H1 (cell line): Measurements from ENCODE around the gene JOSD1. TPM values are rescaled to one million over a fixed set of nuclear protein-coding genes. Genes with fewer than 3 reads are reported as not detected.

Source experiments
- CTCF ChIA-PET: fragments of 300-600 bp; sonication (Branson Sonifier 250); formaldehyde crosslinking; loops from one replicate; lab custom pipeline; 2021; ENCODE audit not compliant: partially characterized antibody; lab: Charles Lee
- POLR2A ChIA-PET: fragments of 300-600 bp; sonication (Branson Sonifier 250); formaldehyde crosslinking; loops from one replicate; lab custom pipeline; 2021; ENCODE audit warnings: inconsistent platforms; ENCODE audit not compliant: partially characterized antibody; lab: Charles Lee
- DNase-seq, 2 experiments: peaks; one replicate each; pipeline versions ENCODE4 v3.0.0 to v3.0.0-alpha.2; 2010 to 2022; ENCODE audit warnings: low spot score in 2 of 2, low read depth in 1 of 2, mixed read lengths in 1 of 2
- FAIRE-seq: peaks from 2 replicates; lab custom pipeline; 2011; peaks lifted over from hg19 to GRCh38; lab: Jason Lieb, UNC
- H2AFZ ChIP-seq: 2 replicates; pipeline ENCODE4 v1.8.1; 2012; ENCODE audit warnings: low read length, inconsistent platforms
- H2AK5ac ChIP-seq: 2 replicates; pipeline ENCODE4 v1.6.1; 2013; ENCODE audit warnings: low read depth, low read length
- H2BK120ac ChIP-seq: replicated peaks from 2 replicates; pipeline ENCODE3; 2013; ENCODE audit warnings: low read depth, low read length, inconsistent platforms
- H2BK12ac ChIP-seq: 2 replicates; pipeline ENCODE4 v1.6.1; 2013; ENCODE audit warnings: low read depth, low read length
- H2BK15ac ChIP-seq: 2 replicates; pipeline ENCODE4 v1.6.1; 2013; ENCODE audit warnings: low read length
- H2BK20ac ChIP-seq: 2 replicates; pipeline ENCODE4 v1.6.1; 2013; ENCODE audit warnings: low read length
- H2BK5ac ChIP-seq: 2 replicates; pipeline ENCODE4 v1.6.1; 2013; ENCODE audit warnings: low read depth, low read length
- H3K14ac ChIP-seq: 2 replicates; pipeline ENCODE4 v1.6.1; 2013; ENCODE audit warnings: inconsistent platforms; ENCODE audit not compliant: insufficient read length
- H3K18ac ChIP-seq: 2 replicates; pipeline ENCODE4 v1.6.1; 2013; ENCODE audit warnings: low read length; ENCODE audit errors: extremely low read depth
- H3K23ac ChIP-seq: 2 replicates; pipeline ENCODE4 v1.6.1; 2013; ENCODE audit warnings: inconsistent platforms; ENCODE audit not compliant: insufficient read length
- H3K23me2 ChIP-seq: 2 replicates; pipeline ENCODE4 v1.6.1; 2013; ENCODE audit warnings: low read depth, low read length
- H3K27ac ChIP-seq: 2 replicates; pipeline ENCODE4 v1.6.1; 2011; ENCODE audit warnings: low read depth, low read length, inconsistent platforms
- H3K27me3 ChIP-seq, 4 experiments: replicated peaks in 1 of 4; 1 replicate in 1 of 4; 2 replicates in 3 of 4; pipeline versions ENCODE4 v1.6.1 to v1.8.1; 2011 to 2013; ENCODE audit warnings: low read length in 3 of 4, mild to moderate bottlenecking in 3 of 4, inconsistent platforms in 2 of 4, mixed read lengths in 2 of 4, moderate library complexity in 1 of 4; ENCODE audit not compliant: control insufficient read depth in 3 of 4, insufficient read depth in 3 of 4; ENCODE audit errors: extremely low read depth in 1 of 4
- H3K36me3 ChIP-seq, 4 experiments: 2 replicates each; pipeline versions ENCODE4 v1.6.1 to v1.8.1; 2011 to 2013; ENCODE audit warnings: mild to moderate bottlenecking in 4 of 4, low read length in 3 of 4, moderate library complexity in 2 of 4, control low read depth in 1 of 4, inconsistent platforms in 1 of 4; ENCODE audit not compliant: insufficient read depth in 4 of 4, control insufficient read depth in 2 of 4
- H3K4ac ChIP-seq: replicated peaks from 2 replicates; pipeline ENCODE3; 2013; ENCODE audit warnings: low read length, low read depth, mixed read lengths, inconsistent platforms; ENCODE audit not compliant: insufficient read length
- H3K4me1 ChIP-seq, 4 experiments: replicated peaks in 1 of 4; 1 replicate in 1 of 4; 2 replicates in 3 of 4; pipeline versions ENCODE4 v1.6.1 to v1.8.1; 2011 to 2013; ENCODE audit warnings: low read length in 3 of 4, inconsistent platforms in 2 of 4, mixed read lengths in 1 of 4; ENCODE audit not compliant: insufficient read depth in 4 of 4, control insufficient read depth in 3 of 4
- H3K4me2 ChIP-seq, 2 experiments: 2 replicates each; pipeline versions ENCODE4 v1.6.1 to v1.8.1; 2011 to 2013; ENCODE audit warnings: low read depth in 2 of 2, low read length in 2 of 2, control low read depth in 1 of 2, inconsistent platforms in 1 of 2, mild to moderate bottlenecking in 1 of 2; ENCODE audit not compliant: insufficient read depth in 1 of 2
- H3K4me3 ChIP-seq, 4 experiments: fragments of 200-600, 300-600 bp in 1 of 4; sonication (generic), shearing (Covaris generic), sonication (Bioruptor Twin) in 1 of 4; 2 replicates each; pipeline versions ENCODE4 v1.5.1 to v1.8.1; 2011 to 2016; ENCODE audit warnings: low read length in 4 of 4, low read depth in 3 of 4, control low read depth in 2 of 4, inconsistent platforms in 2 of 4, mild to moderate bottlenecking in 2 of 4, mixed read lengths in 1 of 4, moderate library complexity in 1 of 4; ENCODE audit not compliant: insufficient read depth in 2 of 4; ENCODE audit errors: extremely low read depth in 1 of 4
- H3K56ac ChIP-seq: replicated peaks from 2 replicates; pipeline ENCODE3; 2013; ENCODE audit warnings: low read depth, mild to moderate bottlenecking, mixed read lengths, low read length, inconsistent platforms; ENCODE audit not compliant: insufficient read length
- H3K79me1 ChIP-seq: 2 replicates; pipeline ENCODE4 v1.6.1; 2013; ENCODE audit warnings: low read depth, low read length, control low read depth
- H3K79me2 ChIP-seq, 2 experiments: 2 replicates each; pipeline versions ENCODE4 v1.6.1 to v1.8.1; 2012 to 2013; ENCODE audit warnings: low read length in 2 of 2, mild to moderate bottlenecking in 2 of 2, inconsistent platforms in 1 of 2; ENCODE audit not compliant: insufficient read depth in 2 of 2, control insufficient read depth in 1 of 2
- H3K9ac ChIP-seq, 4 experiments: replicated peaks in 1 of 4; 1 replicate in 1 of 4; 2 replicates in 3 of 4; pipeline versions ENCODE4 v1.6.1 to v1.8.1; 2011 to 2013; ENCODE audit warnings: low read depth in 3 of 4, low read length in 3 of 4, control low read depth in 2 of 4, mild to moderate bottlenecking in 2 of 4, moderate library complexity in 2 of 4, inconsistent platforms in 1 of 4; ENCODE audit errors: extremely low read depth in 1 of 4
- H3K9me3 ChIP-seq, 2 experiments: 2 replicates each; pipeline versions ENCODE4 v1.6.1 to v1.8.1; 2012 to 2013; ENCODE audit warnings: mild to moderate bottlenecking in 2 of 2, moderate library complexity in 2 of 2, control low read depth in 1 of 2, inconsistent platforms in 1 of 2, low read depth in 1 of 2, low read length in 1 of 2, mixed read lengths in 1 of 2; ENCODE audit not compliant: insufficient read depth in 2 of 2
- H4K20me1 ChIP-seq, 2 experiments: replicated peaks in 1 of 2; 2 replicates each; pipeline versions ENCODE3 to v1.8.1; 2011 to 2013; ENCODE audit warnings: inconsistent platforms in 2 of 2, low read length in 2 of 2, mild to moderate bottlenecking in 1 of 2; ENCODE audit not compliant: insufficient read depth in 2 of 2, control insufficient read depth in 1 of 2
- H4K5ac ChIP-seq: 2 replicates; pipeline ENCODE4 v1.6.1; 2013; ENCODE audit warnings: low read length, low read depth, mixed read lengths, inconsistent platforms; ENCODE audit not compliant: insufficient read length
- H4K8ac ChIP-seq: 2 replicates; pipeline ENCODE4 v1.8.0; 2013; ENCODE audit warnings: mild to moderate bottlenecking, moderate library complexity, low read length, inconsistent platforms; ENCODE audit not compliant: insufficient read depth; ENCODE audit errors: extremely low read depth
- H4K91ac ChIP-seq: replicated peaks from 2 replicates; pipeline ENCODE3; 2013; ENCODE audit warnings: low read length, mixed read lengths, inconsistent platforms; ENCODE audit not compliant: insufficient read length
- ASH2L ChIP-seq: fragments of 200-600, 300-600 bp; sonication (generic); IDR thresholded peaks from one replicate; pipeline ENCODE4 v1.7.1; 2017; ENCODE audit warnings: low read length
- KDM5A ChIP-seq: fragments of 200-600 bp; IDR thresholded peaks from 2 replicates; pipeline ENCODE4 v1.7.1; 2012; ENCODE audit warnings: mild to moderate bottlenecking, low read length, inconsistent platforms, mixed read lengths
- NRF1 ChIP-seq: IDR thresholded peaks from 2 replicates; pipeline ENCODE4 v1.6.1; 2011; ENCODE audit warnings: mild to moderate bottlenecking, low read depth, low read length, improper control_type of control experiment
- PHF8 ChIP-seq: fragments of 200-600 bp; sonication (generic); conservative IDR thresholded peaks from 2 replicates; pipeline ENCODE4 v1.7.1; 2012; ENCODE audit warnings: low read depth, mild to moderate bottlenecking, inconsistent platforms, low read length, moderate library complexity
- SP4 ChIP-seq: IDR thresholded peaks from 2 replicates; pipeline ENCODE4 v1.6.1; 2012; ENCODE audit warnings: low read length, inconsistent platforms
- SRF ChIP-seq: IDR thresholded peaks from 2 replicates; pipeline ENCODE4 v1.6.1; 2011; ENCODE audit warnings: mild to moderate bottlenecking, low read depth, low read length, moderate library complexity
- YY1 ChIP-seq: IDR thresholded peaks from 2 replicates; pipeline ENCODE4 v1.6.1; 2011; ENCODE audit warnings: low read depth, mild to moderate bottlenecking, low read length
- WGBS, 2 experiments: shearing (Covaris generic) in 1 of 2; methylation state at CpG; one replicate each; pipeline versions ENCODE4 v1.1.6 to v1.1.7; 2013 to 2015; ENCODE audit warnings: low lambda C conversion rate in 2 of 2, mixed read lengths in 2 of 2, inconsistent platforms in 1 of 2, low coverage in 1 of 2, missing lambda C conversion rate in 1 of 2; ENCODE audit not compliant: insufficient replicate concordance in 2 of 2, insufficient coverage in 1 of 2, insufficient read length in 1 of 2; ENCODE audit errors: extremely low coverage in 1 of 2, missing lambda C conversion rate in 1 of 2; 5-methylcytosine and 5-hydroxymethylcytosine counted together
- polyA plus RNA-seq, 7 experiments: library from polyadenylated mRNA; depleted of rRNA in 3 of 7; stranded (reverse) in 5 of 7; unstranded in 2 of 7; fragments of >200 nt in 5 of 7; fragments of 200-250 nt in 2 of 7; gene quantifications; 1 replicate in 5 of 7; 2 replicates in 1 of 7; 4 replicates in 1 of 7; pipeline versions ENCODE4 v1.2.1 to v1.2.3, GENCODE V29; 2011 to 2013; ENCODE audit warnings: missing spikeins in 2 of 7, mixed read lengths in 2 of 7
- total RNA-seq: library from RNA; stranded (reverse); fragmentation: NEBNext Ultra II Directional; extraction: Animal tissue kit (Norgen Biotek cat#: 25700); gene quantifications from 2 replicates; pipeline ENCODE4 v1.2.1, GENCODE V29; 2021

JOSD1 gene
- total and polyA plus RNA-seq, 2 of the 8 experiments (the other 6 are each of a cell fraction or from before 2014, with no cell fraction given) = 18.4 to 20.2 TPM

- Histone ChIP-seq H3K4ac (no peak overlapping the region), H2AK5ac (no peak overlapping the region), H2BK20ac (no peak overlapping the region), H3K4me3 (peak overlapping the region; percentile 22 to 53 (median 28); a peak in 5 of 8 replicates), H4K5ac (no peak overlapping the region), H4K8ac (no peak overlapping the region), H3K79me2 (peaks cover 26 to 43% of the 10 kb centered on the region in 2 experiments), H2BK120ac (no peak overlapping the region), H3K14ac (no peak overlapping the region), H3K4me2 (peak overlapping the region; percentile 66 to 80), H3K27ac (peak overlapping the region; percentile 94), H3K27me3 (no peaks in the 10 kb centered on the region), H3K36me3 (peaks cover 0 to 5% (median 0%) of the 10 kb centered on the region in 4 experiments; a peak in 3 of 8 replicates), H3K9me3 (no peaks in the 10 kb centered on the region), H2BK12ac (peak overlapping the region; percentile 95), H3K56ac (peak overlapping the region; percentile 44), H3K18ac (no peak overlapping the region), H4K20me1 (peaks cover 15 to 16% of the 10 kb centered on the region in 2 experiments), H3K4me1 (peaks cover 10 to 19% (median 14%) of the 10 kb centered on the region in 4 experiments; a peak in 5 of 7 replicates), H2BK15ac (no peak overlapping the region), H2AFZ (0 out of 2 replicates have a peak overlapping the region, but pooled peaks have one; percentile 3), H3K23ac (no peak overlapping the region), H4K91ac (no peak overlapping the region), H3K23me2 (peaks cover 12% of the 10 kb centered on the region), H3K9ac (peak overlapping the region; percentile 44 to 77 (median 71)), H2BK5ac (peak overlapping the region; percentile 93), H3K79me1 (0 out of 2 replicates have a peak, but pooled peaks cover 4% of the 10 kb centered on the region)
- ChIA-PET POLR2A (interaction anchor here (0.8 to 5.6 kb wide), 6 partner anchors 12 to 135 kb away, joined by 3 to 39 read pairs (median 7); partner anchors contain the start of genes CBY1, DMC1 and TOMM22), CTCF (no interaction called here)
- FAIRE-seq = no peak
- 0 out of 2 replicates have a peak, but pooled peaks have one; percentile 9 for TF ChIP-seq YY1
- TF ChIP-seq PHF8 = peak; percentile 44; the same call in 1 of the 2 replicates
- TF ChIP-seq SRF = no peak
- TF ChIP-seq KDM5A = no peak
- TF ChIP-seq SP4 = no peak
- no peak for TF ChIP-seq ASH2L
- no peak for TF ChIP-seq NRF1
- no peak for DNase-seq
- WGBS, 2 experiments = 48% methylated on average over 10 of the region's 10 CpGs; no CpG with 5 or more reads in 1 of the 2 experiments
These were observed 4.0 kb upstream of the JOSD1 start for GRCh38 chr22:38704654-38705234.
